Endodermal cell (in vitro differentiated cells): Measurements from ENCODE around the gene ZNF473. TPM values are rescaled to one million over a fixed set of nuclear protein-coding genes. Genes with fewer than 3 reads are reported as not detected.

ENCODE experiments used
- DNase-seq: peaks from one replicate; pipeline ENCODE4 v3.0.0-alpha.2; 2017
- H3K27ac ChIP-seq: 2 replicates; pipeline ENCODE4 v1.5.1; 2013; ENCODE audit warnings: mild to moderate bottlenecking, low read depth, low read length, moderate library complexity
- H3K27me3 ChIP-seq: 2 replicates; pipeline ENCODE4 v1.6.1; 2013; ENCODE audit warnings: mild to moderate bottlenecking, low read length, moderate library complexity; ENCODE audit not compliant: insufficient read depth, control insufficient read depth, poor library complexity, severe bottlenecking
- H3K36me3 ChIP-seq: 2 replicates; pipeline ENCODE4 v1.7.0; 2013; ENCODE audit warnings: mild to moderate bottlenecking, low read length, moderate library complexity; ENCODE audit not compliant: control insufficient read depth, insufficient read depth
- H3K4me1 ChIP-seq: one replicate; pipeline ENCODE4 v1.7.0; 2013; ENCODE audit warnings: low read length; ENCODE audit not compliant: control insufficient read depth, insufficient read depth
- H3K4me3 ChIP-seq: 2 replicates; pipeline ENCODE4 v1.5.1; 2013; ENCODE audit warnings: mild to moderate bottlenecking, low read length, moderate library complexity
- H3K9ac ChIP-seq: 2 replicates; pipeline ENCODE4 v1.6.1; 2013; ENCODE audit warnings: mild to moderate bottlenecking, low read length, moderate library complexity; ENCODE audit not compliant: poor library complexity, severe bottlenecking; ENCODE audit errors: extremely low read depth
- H3K9me3 ChIP-seq: 2 replicates; pipeline ENCODE4 v1.6.1; 2013; ENCODE audit warnings: mild to moderate bottlenecking, low read length, moderate library complexity; ENCODE audit not compliant: control insufficient read depth
- H3K27ac Mint-ChIP-seq: 2 replicates; pipeline ENCODE4 v1.8.0; 2020; ENCODE audit warnings: mixed read lengths
- H3K27me3 Mint-ChIP-seq: 2 replicates; pipeline ENCODE4 v1.8.0; 2021; ENCODE audit warnings: mild to moderate bottlenecking, mixed read lengths; ENCODE audit not compliant: insufficient read depth
- H3K36me3 Mint-ChIP-seq: 2 replicates; pipeline ENCODE4 v1.8.0; 2020; ENCODE audit warnings: low read depth, mixed read lengths
- H3K4me1 Mint-ChIP-seq: 2 replicates; pipeline ENCODE4 v1.8.0; 2020; ENCODE audit warnings: mixed read lengths
- H3K4me3 Mint-ChIP-seq: 2 replicates; pipeline ENCODE4 v1.8.0; 2020; ENCODE audit warnings: mild to moderate bottlenecking, moderate library complexity, mixed read lengths
- H3K9me3 Mint-ChIP-seq: 2 replicates; pipeline ENCODE4 v1.8.0; 2020; ENCODE audit warnings: mild to moderate bottlenecking, mixed read lengths
- WGBS, 2 experiments: methylation state at CpG; one replicate each; pipeline versions ENCODE4 v1.1.5 to v1.1.7; 2013; ENCODE audit warnings: missing lambda C conversion rate in 2 of 2, mixed read lengths in 1 of 2; ENCODE audit not compliant: insufficient coverage in 1 of 2, insufficient read length in 1 of 2; 5-methylcytosine and 5-hydroxymethylcytosine counted together
- total RNA-seq, 2 donors: library from RNA; stranded (reverse); fragmentation: NEBNext Ultra II Directional in 1 of 2; extraction: Animal tissue kit (Norgen Biotek cat#: 25700) in 1 of 2; gene quantifications; 2 replicates in 1 of 2; 3 replicates in 1 of 2; pipeline ENCODE4 v1.2.1, GENCODE V29; 2021
- TF ChIP-seq, protein P1 (sequence below): fragments of 200-600 bp; sonication (generic); conservative IDR thresholded peaks from 2 replicates; pipeline ENCODE4 v1.5.0; 2021; ENCODE audit warnings: antibody characterized with exemption, mild to moderate bottlenecking

Gene ZNF473
- total RNA-seq, 2 donors from 2014 or later, result 9.5 to 12.0 TPM

DNA sequence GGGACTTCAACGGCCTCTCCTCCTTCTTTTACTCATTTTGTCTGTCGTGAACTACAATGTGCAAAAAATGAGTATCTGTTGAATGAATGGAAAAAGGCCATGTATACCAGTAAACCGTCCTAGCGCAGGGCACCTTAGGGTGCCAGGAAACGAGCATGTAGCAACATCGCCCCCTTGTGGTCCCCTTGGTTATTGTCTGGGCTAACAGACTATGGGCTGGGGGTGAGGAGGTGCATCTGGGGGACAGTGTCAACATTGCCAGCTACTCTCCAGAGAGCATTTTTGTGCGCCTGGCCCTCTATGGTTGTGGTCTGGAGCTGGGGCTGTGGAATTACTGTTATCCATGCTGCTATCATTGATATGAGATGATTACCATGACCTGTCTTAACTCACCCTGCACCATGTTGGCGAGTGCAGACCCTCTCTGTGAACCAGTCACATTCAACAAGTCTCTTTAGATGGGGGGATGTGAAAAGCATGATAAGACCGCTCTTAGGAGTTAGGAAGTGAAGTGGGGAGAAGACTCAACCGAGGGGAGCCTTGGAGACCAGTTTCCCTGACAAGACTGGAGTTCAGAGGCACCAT lies 42.1 kb upstream of the ZNF473 start:
- Histone ChIP-seq H3K36me3 (peaks cover 11% of the 10 kb centered on the region), H3K4me3 (no peak overlapping the region), H3K4me1 (no peaks in the 10 kb centered on the region), H3K9me3 (no peaks in the 10 kb centered on the region), H3K27ac (no peak overlapping the region), H3K27me3 (no peaks in the 10 kb centered on the region), H3K9ac (no peak overlapping the region)
- H3K27me3 Mint-ChIP-seq, result no peaks in the 10 kb centered on the region
- H3K27ac Mint-ChIP-seq, result no peak overlapping the region
- TF ChIP-seq, protein P1, sequence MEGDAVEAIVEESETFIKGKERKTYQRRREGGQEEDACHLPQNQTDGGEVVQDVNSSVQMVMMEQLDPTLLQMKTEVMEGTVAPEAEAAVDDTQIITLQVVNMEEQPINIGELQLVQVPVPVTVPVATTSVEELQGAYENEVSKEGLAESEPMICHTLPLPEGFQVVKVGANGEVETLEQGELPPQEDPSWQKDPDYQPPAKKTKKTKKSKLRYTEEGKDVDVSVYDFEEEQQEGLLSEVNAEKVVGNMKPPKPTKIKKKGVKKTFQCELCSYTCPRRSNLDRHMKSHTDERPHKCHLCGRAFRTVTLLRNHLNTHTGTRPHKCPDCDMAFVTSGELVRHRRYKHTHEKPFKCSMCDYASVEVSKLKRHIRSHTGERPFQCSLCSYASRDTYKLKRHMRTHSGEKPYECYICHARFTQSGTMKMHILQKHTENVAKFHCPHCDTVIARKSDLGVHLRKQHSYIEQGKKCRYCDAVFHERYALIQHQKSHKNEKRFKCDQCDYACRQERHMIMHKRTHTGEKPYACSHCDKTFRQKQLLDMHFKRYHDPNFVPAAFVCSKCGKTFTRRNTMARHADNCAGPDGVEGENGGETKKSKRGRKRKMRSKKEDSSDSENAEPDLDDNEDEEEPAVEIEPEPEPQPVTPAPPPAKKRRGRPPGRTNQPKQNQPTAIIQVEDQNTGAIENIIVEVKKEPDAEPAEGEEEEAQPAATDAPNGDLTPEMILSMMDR, result peak; percentile 96
- no peaks in the 10 kb centered on the region for H3K4me1 Mint-ChIP-seq
- 46 to 49% methylated on average over 5 to 10 of the region's 10 CpGs for WGBS, 2 experiments
- peaks cover 34% of the 10 kb centered on the region for H3K36me3 Mint-ChIP-seq
- H3K4me3 Mint-ChIP-seq, result no peak overlapping the region
- DNase-seq, result peak; percentile 90
- H3K9me3 Mint-ChIP-seq, result no peaks in the 10 kb centered on the region

DNA sequence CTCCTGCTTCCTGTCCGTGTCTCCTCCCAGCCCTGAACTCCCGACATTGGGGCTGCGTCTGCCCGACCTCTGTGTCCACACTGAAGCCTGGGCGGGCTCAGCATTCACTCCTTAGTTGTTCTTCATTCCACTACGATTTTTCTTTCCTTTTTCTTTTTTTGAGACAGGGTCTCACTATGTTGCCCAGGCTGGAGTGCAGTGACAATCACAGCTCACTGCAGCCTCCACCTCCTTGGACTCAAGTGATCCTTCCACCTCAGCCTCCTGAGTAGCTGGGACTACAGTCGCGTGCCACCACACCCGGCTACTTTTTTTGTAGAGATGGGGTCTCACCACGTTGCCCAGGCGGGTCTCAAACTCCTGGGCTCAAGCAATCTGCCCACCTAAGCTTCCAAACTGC lies 41.3 kb upstream of the ZNF473 start:
- Mint-ChIP-seq H3K4me1 (no peaks in the 10 kb centered on the region), H3K36me3 (peaks cover 37% of the 10 kb centered on the region), H3K27me3 (no peaks in the 10 kb centered on the region), H3K9me3 (no peaks in the 10 kb centered on the region), H3K27ac (no peak overlapping the region), H3K4me3 (no peak overlapping the region)
- Histone ChIP-seq H3K27ac (no peak overlapping the region), H3K9me3 (no peaks in the 10 kb centered on the region), H3K27me3 (no peaks in the 10 kb centered on the region), H3K36me3 (peaks cover 11% of the 10 kb centered on the region), H3K4me1 (no peaks in the 10 kb centered on the region), H3K9ac (no peak overlapping the region), H3K4me3 (no peak overlapping the region)
- WGBS, 2 experiments, result 89 to 90% methylated on average over 11 of the region's 11 CpGs
- TF ChIP-seq, protein P1, result no peak
- DNase-seq, result no peak

DNA sequence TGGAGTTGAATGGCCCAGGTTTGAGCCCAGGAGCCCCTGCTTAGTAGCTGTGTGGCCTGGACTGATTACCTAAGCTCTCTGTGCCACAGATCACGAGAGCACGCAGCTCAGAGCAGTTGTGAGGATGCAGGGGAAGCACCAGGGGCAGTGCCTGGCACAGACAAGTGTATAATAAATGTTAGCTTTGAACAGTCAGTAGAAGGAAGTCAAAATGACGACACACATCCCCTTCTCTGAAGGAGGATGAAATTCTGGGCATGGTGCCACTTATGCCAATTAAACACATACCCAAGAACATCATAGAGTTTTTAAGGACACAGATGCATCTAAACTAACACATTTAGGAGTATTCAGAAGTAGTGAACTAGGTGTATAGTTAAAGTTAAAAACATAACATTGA lies 39.9 kb upstream of the ZNF473 start:
- Mint-ChIP-seq H3K4me1 (no peaks in the 10 kb centered on the region), H3K4me3 (no peak overlapping the region), H3K9me3 (no peaks in the 10 kb centered on the region), H3K27ac (no peak overlapping the region), H3K27me3 (no peaks in the 10 kb centered on the region), H3K36me3 (peaks cover 35% of the 10 kb centered on the region)
- H3K36me3 ChIP-seq, result peaks cover 11% of the 10 kb centered on the region
- TF ChIP-seq, protein P1, result no peak
- DNase-seq, result no peak
- no peak overlapping the region for H3K27ac ChIP-seq
- no peaks in the 10 kb centered on the region for H3K27me3 ChIP-seq
- H3K4me3 ChIP-seq, result no peak overlapping the region
- H3K9ac ChIP-seq, result no peak overlapping the region
- H3K4me1 ChIP-seq, result no peaks in the 10 kb centered on the region
- WGBS, 2 experiments, result 96 to 100% methylated on average over 2 of the region's 3 CpGs
- H3K9me3 ChIP-seq, result no peaks in the 10 kb centered on the region
